ENCODE results near the gene RAC3.

Gene RAC3

GRCh38 chr17:82045936-82046484, 14.5 kb downstream of the RAC3 start:
- no peak for DNase-seq

GRCh38 chr17:82046903-82047302, 15.4 kb downstream of the RAC3 start:
- no peak for DNase-seq

DNA sequence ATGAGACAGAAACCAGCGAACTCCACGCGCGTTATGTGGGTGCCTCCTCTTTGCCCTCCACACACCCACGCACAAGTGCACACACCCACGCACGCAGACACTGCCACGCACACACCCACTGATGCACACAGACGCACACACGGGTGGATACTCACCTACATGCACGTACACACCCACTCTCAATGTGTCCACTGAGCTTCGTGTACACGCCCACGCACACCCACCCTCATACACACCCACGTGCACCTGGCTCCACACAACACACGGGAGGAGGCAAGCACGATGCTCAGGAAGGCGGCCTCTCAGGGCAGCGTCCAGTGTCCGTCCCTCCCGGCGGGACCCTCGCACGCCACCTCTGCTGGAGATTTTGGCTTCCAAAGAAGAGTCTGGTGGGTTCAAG, 15.9 kb downstream of the RAC3 start:
- DNase-seq, result no peak

DNA sequence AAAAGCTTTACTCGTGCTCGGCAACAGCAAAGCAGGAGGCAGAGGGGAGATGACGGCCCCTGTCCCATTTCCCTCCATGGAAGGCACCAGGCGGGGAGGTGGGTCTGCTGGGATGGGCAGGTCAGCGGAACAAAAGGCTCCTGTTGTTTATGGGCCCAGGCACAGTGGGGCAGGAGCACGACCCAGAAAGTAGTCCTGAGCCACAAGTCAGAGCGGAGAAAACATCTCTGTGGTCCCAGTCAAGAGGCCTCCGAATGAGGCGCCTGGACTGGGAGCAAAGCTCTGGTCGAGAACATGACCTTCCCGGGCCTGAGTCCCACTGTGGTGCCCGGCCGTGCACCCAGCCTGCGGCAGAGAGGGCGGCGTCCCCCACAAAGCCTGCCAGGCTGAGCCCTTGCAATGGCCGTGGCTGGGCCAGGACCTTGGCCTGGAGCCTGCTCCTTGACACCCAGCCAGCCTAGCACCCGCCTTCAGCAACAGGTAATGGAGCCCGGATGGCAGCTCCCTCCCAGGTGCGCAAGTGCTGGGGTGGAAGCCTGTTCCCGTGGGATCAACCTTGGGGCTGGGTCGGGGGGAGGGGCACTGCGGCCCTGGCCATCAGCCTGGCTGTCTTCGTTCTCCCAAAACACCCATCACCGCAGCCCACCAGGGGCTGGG, 16.6 kb downstream of the RAC3 start:
- no peak for DNase-seq

DNA sequence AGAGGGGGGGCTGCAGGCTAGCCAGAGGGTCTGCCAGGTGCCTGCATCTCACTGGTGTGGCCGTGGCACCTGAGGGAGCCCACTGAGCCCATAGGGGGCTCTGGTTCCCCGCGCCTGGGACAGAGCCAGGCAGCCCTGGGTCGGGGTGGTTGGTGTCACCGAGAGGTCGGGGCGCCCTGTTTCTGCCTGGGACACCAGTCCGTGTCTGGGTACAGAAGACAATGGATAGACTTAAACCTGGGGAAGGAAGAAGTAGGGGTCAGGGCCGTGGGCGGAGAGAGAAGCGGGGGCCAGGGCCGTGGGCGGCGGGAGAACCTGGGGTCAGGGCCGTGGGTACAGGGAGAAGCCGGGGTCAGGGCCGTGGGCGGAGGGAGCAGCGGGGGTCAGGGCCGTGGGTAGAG, 17.1 kb downstream of the RAC3 start:
- no peak for DNase-seq

DNA sequence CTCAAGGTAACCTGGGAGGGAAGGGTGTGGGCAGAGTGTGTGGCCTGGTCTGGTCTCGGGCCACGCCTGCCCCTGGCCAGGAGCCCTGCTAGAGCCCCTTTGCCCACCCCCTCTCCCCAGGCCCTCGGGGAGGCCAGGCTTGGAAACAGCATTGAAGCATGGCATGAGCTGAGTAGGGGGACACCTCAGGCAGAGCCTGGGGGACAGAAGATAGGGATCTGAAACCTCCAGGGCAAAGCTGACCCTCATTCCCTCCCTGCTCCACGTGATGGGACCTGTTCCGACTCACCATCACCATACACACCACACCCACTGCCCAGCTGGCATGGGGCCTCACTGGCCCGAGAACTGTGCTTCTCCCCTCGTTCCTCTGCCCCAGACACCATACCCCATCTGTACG, 17.6 kb downstream of the RAC3 start:
- no peak for DNase-seq

- no peak for DNase-seq
These were observed 18.1 kb downstream of the RAC3 start for GRCh38 chr17:82049521-82049971.

DNA sequence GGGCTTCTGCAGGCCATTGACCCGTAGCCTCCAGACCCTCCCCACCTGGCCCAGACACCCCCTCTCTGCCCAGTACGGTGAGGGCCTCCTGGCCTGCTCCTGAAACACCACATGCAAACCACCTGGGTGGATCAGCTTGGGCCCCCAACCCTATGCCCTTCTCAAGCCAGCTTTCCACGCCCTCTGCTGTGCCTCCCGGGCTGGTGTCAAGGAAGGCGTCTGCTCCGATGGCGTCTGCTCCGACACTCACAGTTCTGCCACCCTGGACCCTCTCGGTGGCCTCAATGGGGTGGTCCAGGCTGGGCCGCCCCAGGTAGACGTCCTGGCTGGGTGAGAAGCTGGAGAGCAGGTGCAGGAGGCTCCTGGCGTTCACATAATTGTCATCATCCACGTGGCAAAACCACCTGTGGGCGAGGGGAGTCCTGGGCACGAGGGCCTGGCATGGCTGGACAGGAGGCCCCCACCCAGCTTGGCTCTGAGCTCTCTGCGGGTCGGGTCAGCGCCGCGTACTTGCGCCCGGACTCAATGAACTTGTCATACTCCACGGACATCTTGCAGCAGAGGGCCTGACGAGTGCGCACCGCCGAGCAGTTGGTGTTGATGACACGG, 18.8 kb downstream of the RAC3 start:
- DNase-seq, result no peak

DNA sequence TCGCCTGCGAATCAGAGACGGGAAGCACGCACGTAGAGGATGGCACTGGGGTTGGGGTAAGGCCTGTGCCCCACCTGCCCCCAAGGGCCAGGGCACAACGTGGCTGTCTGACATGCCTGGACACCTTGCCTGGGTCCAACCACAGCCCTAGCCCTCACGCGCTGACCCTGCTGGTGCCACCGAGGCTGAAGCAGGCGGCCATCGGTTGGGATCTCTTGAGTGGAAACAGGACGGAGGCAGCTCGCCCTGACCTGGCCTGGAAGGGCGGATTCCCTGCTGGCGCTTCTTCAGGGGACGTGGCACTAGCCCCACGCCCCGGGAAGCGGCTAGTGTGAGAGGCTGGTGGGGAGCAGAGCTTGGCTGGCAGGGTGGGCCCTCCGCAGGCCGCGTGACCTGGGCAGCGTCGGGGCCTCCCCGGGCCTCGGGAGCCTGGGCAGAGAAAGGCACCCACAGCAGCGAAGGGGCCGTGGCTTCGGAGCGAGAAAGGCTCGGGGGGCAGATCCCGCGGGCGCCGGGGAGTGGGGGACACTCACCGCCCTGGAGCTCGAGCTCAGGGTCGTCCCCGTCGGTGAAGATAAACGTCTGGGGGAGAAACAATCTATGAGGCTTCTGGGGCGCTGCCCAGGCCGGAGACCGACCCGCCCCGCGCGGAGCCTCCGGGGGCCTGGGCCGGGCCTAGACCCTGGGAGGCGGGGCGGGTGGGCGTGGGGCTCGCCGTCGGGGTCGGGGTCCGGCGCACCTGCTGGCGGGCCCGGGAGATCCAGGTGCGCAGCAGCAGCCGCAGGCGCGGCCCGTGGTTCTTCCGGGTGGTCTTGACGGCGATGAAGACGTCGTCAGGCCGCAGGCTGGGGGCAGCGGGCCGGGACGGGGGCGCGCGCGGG, 19.5 kb downstream of the RAC3 start:
- no peak for DNase-seq

- DNase-seq, result peak; percentile 88
These were observed 20.5 kb downstream of the RAC3 start, which contains the start of the genes GPS1 and RFNG for GRCh38 chr17:82051776-82052637. Gene GPS1 (plus strand): TSS chr17:82051898. CDS start chr17:82051932, 34 bp downstream. Gene RFNG (minus strand): TSS chr17:82051811. CDS start chr17:82051766, 45 bp downstream.

- peak; percentile 52 for DNase-seq
These were observed 21.2 kb downstream of the RAC3 start for GRCh38 chr17:82052638-82053059.

DNA sequence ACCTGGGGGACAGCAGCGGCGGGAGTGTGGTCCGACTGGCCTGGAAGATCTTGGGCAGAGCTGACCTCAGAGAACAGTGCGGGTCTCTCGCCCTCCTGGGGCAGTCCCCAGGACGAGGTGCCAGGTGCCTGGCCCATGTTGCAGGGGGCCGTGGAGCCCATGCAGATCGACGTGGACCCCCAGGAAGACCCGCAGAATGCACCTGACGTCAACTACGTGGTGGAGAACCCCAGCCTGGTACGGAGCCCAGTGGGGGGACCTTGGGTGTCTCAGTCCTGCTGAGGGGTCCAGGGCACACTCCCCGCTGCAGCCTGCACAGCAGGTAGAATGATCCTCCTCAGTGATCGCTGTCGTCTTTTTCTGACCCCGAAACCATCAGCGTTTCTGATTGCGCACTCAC, 21.7 kb downstream of the RAC3 start:
- no peak for DNase-seq

DNA sequence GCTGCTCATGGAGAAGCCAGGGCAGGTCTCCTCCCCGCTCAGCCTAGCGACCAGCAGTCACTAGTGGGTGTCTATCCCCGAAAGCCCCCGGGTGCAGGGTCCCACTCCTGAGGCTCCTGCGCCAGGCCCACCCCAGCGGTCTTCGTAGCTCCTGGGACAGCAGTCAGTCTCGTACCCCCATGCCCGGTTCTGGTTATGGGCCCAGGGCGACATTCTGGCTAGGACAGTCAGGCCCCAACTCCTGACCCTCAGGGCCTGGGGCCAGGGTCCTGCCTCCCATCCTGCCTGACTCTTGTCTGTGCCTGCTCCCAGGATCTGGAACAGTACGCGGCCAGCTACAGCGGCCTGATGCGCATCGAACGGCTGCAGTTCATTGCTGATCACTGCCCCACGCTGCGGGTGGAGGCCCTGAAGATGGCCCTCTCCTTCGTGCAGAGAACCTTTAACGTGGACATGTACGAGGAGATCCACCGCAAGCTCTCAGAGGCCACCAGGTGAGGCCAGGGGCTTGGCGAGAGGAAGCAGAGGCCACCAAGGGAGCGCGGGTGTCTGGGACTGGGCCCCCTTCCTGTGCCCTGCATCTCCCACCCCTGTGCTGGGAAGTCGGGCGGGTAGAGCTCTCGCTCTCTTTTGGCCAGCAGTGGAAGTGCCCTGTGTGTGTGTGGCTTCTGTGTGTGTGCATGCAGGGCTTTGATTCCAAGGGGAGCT, 22.2 kb downstream of the RAC3 start:
- no peak for DNase-seq

DNA sequence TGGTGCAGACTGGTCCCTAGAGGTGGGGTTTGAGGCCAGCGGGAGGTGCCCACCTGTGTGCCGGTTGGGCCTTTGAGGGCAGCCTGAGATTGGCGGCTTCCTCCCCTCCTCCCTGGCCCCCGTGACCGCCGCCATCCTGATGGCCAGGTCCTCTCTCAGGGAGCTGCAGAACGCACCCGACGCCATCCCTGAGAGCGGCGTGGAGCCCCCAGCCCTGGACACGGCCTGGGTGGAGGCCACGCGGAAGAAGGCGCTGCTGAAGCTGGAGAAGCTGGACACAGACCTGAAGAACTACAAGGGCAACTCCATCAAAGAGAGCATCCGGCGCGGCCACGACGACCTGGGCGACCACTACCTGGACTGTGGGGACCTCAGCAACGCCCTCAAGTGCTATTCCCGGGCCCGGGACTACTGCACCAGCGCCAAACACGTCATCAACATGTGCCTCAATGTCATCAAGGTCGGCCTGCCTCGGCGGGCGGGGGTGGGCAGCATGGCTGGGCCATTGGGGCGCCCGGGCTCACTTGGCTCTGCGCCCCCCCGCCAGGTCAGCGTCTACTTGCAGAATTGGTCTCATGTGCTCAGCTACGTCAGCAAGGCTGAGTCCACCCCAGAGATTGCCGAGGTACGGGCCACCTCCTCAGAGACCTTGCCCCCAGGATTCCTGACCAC, 23.0 kb downstream of the RAC3 start:
- DNase-seq, result no peak

- DNase-seq, result no peak
These were observed 23.8 kb downstream of the RAC3 start for GRCh38 chr17:82055023-82055964.

- no peak for DNase-seq
These were observed 24.7 kb downstream of the RAC3 start for GRCh38 chr17:82055965-82056728.

DNA sequence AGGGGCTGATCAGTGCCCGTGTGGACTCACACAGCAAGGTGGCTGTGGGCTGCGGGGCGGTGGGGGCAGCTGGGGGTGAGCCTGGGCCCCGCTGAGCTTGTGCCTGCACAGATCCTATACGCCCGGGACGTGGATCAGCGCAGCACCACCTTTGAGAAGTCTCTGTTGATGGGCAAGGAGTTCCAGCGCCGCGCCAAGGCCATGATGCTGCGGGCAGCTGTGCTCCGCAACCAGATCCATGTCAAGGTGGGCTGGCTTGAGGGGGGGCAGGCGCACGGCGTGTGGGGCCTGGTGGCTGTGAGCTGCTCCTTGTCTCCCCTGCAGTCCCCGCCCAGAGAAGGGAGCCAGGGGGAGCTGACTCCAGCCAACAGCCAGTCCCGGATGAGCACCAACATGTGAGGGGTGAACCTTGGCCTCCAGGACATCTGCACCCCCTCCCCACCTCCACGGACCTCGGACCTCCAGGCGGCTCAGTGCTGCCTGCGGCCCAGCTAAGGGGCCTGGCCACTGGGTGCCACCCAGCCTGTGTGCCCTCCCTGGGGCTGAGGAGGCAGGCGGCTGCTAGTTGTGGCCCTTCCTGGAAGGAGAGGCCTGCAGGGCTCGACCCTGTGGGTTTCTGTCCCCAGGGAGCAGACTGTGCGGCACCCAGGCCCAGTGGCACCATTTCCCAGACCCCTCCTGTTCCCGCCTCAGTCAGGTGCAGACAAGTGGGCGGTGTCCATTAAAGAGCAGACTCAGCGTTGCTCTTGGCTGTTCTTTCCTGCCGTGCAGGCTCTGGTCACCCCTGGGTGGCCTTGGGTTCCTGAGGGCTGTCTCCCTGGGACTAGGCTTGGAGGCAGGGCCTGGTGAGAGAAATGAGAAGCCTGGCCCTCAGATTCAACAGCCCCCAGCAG, 25.5 kb downstream of the RAC3 start:
- peak; percentile 43 for DNase-seq

All from DMS53 (cell line).